BJ (cell line): ENCODE results near the gene VMAC. TPM values are rescaled to one million over a fixed set of nuclear protein-coding genes. Genes with fewer than 3 reads are reported as not detected.

Experiments
- CTCF ChIA-PET: fragments of 350-600 bp; formaldehyde crosslinking; extraction: SDS; loops from one replicate; lab custom pipeline; 2021; ENCODE audit warnings: antibody characterized with exemption, inconsistent platforms; lab: Yijun Ruan, JAX
- POLR2A ChIA-PET: fragments of 300-600 bp; sonication (Branson Sonifier 250); formaldehyde crosslinking; extraction: SDS; loops from one replicate; lab custom pipeline; 2021; ENCODE audit warnings: antibody characterized with exemption; lab: Charles Lee
- DNase-seq: peaks from one replicate; pipeline ENCODE4 v3.0.0-alpha.2; 2011; ENCODE audit warnings: low read depth
- H3K27me3 ChIP-seq: 2 replicates; pipeline ENCODE4 v1.6.0; 2011; ENCODE audit warnings: low read length; ENCODE audit not compliant: control insufficient read depth, insufficient read depth
- H3K36me3 ChIP-seq: 2 replicates; pipeline ENCODE4 v1.5.1; 2011; ENCODE audit warnings: low read length; ENCODE audit not compliant: control insufficient read depth, insufficient read depth
- H3K4me3 ChIP-seq: 2 replicates; pipeline ENCODE4 v1.5.1; 2011; ENCODE audit warnings: low read depth, mild to moderate bottlenecking, control low read depth, low read length
- polyA plus RNA-seq: library from polyadenylated mRNA; depleted of rRNA; stranded (reverse); fragments of >200 nt; gene quantifications from 2 replicates; pipeline ENCODE4 v1.2.3, GENCODE V29; 2011; rRNA removed
- TF ChIP-seq, protein P1 (sequence below): IDR thresholded peaks from 2 replicates; pipeline ENCODE4 v1.5.1; 2011; ENCODE audit warnings: low read depth, mild to moderate bottlenecking, control low read depth, inconsistent platforms, low read length, moderate library complexity; ENCODE audit not compliant: insufficient read depth

VMAC gene
- polyA plus RNA-seq, 1 experiment, result 4.2 TPM

GRCh38 chr19:5957170-5957569 lies 52.5 kb downstream of the VMAC start:
- Histone ChIP-seq H3K4me3 (no peak overlapping the region), H3K36me3 (peaks cover 3% of the 10 kb centered on the region; the same call in 1 of the 2 replicates), H3K27me3 (no peaks in the 10 kb centered on the region)
- TF ChIP-seq, protein P1, sequence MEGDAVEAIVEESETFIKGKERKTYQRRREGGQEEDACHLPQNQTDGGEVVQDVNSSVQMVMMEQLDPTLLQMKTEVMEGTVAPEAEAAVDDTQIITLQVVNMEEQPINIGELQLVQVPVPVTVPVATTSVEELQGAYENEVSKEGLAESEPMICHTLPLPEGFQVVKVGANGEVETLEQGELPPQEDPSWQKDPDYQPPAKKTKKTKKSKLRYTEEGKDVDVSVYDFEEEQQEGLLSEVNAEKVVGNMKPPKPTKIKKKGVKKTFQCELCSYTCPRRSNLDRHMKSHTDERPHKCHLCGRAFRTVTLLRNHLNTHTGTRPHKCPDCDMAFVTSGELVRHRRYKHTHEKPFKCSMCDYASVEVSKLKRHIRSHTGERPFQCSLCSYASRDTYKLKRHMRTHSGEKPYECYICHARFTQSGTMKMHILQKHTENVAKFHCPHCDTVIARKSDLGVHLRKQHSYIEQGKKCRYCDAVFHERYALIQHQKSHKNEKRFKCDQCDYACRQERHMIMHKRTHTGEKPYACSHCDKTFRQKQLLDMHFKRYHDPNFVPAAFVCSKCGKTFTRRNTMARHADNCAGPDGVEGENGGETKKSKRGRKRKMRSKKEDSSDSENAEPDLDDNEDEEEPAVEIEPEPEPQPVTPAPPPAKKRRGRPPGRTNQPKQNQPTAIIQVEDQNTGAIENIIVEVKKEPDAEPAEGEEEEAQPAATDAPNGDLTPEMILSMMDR, result no peak
- ChIA-PET CTCF (interaction anchor here (0.8 to 12.1 kb wide), 4 partner anchors 10 to 51 kb away, joined by 3 to 78 read pairs (median 3); no protein-coding TSS in a partner anchor), POLR2A (no interaction called here)
- no peak for DNase-seq

- DNase-seq, result no peak
- peaks cover 3% of the 10 kb centered on the region; the same call in 1 of the 2 replicates for H3K36me3 ChIP-seq
- TF ChIP-seq, protein P1, result no peak
- ChIA-PET POLR2A (no interaction called here), CTCF (interaction anchor here (0.8 to 12.1 kb wide), 4 partner anchors 9 to 52 kb away, joined by 3 to 78 read pairs (median 4); no protein-coding TSS in a partner anchor)
- H3K4me3 ChIP-seq, result no peak overlapping the region
- no peaks in the 10 kb centered on the region for H3K27me3 ChIP-seq
These were observed 53.6 kb downstream of the VMAC start for GRCh38 chr19:5958074-5958850.

GRCh38 chr19:5958851-5959122 lies 54.1 kb downstream of the VMAC start:
- no peaks in the 10 kb centered on the region for H3K27me3 ChIP-seq
- POLR2A ChIA-PET, result no interaction called here
- H3K4me3 ChIP-seq, result no peak overlapping the region
- TF ChIP-seq, protein P1, result no peak
- no peak for DNase-seq
- CTCF ChIA-PET, result interaction anchor here (1.8 to 12.1 kb wide), 2 partner anchors 8 to 14 kb away, joined by 4 to 78 read pairs; no protein-coding TSS in a partner anchor
- peaks cover 3% of the 10 kb centered on the region; the same call in 1 of the 2 replicates for H3K36me3 ChIP-seq

DNA sequence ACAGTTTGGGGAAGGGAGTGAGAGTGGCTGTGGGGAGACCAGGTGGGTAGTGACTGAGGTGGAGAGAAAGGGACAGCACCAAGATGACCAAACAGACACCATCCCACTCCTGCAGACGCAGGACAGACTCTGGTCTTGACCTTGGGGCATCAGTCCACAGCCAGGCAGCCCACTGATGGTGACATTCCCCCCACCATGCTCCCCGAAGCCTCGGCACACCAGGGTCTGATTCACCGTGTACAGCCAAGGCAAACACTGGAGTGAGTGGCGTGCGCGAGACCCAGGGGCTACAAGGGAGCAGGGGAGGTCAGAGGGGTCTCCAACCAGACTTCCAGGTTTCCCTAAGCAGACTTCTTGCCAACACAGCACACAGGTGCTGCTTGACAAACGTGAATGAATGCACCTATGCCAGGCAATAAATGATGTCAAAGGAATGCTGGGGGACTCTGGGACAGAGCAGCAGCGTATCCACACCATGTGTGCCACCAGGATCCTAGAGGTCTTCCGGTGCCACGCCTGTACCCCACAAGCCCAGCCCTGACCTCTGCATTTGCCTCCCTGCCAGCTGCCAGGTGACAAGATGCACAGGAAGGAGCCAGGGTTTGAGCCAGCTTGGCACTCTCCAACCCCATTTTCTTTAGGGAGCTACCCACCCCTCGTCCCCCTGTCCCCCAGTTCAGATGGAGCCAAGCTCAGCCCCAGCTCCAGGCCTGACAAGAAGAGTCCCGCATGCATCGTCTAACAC lies 54.8 kb downstream of the VMAC start:
- TF ChIP-seq, protein P1, result no peak
- peaks cover 3% of the 10 kb centered on the region; the same call in 1 of the 2 replicates for H3K36me3 ChIP-seq
- ChIA-PET POLR2A (no interaction called here), CTCF (interaction anchor here (0.7 to 12.1 kb wide), 5 partner anchors 8 to 63 kb away, joined by 3 to 78 read pairs (median 4); no protein-coding TSS in a partner anchor)
- no peak overlapping the region for H3K4me3 ChIP-seq
- no peak for DNase-seq
- no peaks in the 10 kb centered on the region for H3K27me3 ChIP-seq

Other genes starting within 250 kb of the VMAC start
- gene MICOS13, start 224.4 kb upstream of the VMAC start, polyA plus RNA-seq, result 65.2 and 67.8 TPM in 2 replicates
- 5.3 and 5.6 TPM in 2 replicates for gene HSD11B1L, start 223.8 kb upstream of the VMAC start, polyA plus RNA-seq
- gene RPL36, start 214.6 kb upstream of the VMAC start, polyA plus RNA-seq, result 824 and 912 TPM in 2 replicates
- 55.4 and 77.4 TPM in 2 replicates for gene LONP1, start 184.7 kb upstream of the VMAC start, polyA plus RNA-seq
- not detected in 2 replicates for gene CATSPERD, start 184.2 kb upstream of the VMAC start, polyA plus RNA-seq
- gene PRR22, start 120.1 kb upstream of the VMAC start, polyA plus RNA-seq, result 0.28 and 0.53 TPM in 2 replicates
- gene DUS3L, start 113.7 kb upstream of the VMAC start, polyA plus RNA-seq, result 9.9 and 13.7 TPM in 2 replicates
- 0.20 and 0.22 TPM in 2 replicates for gene NRTN, start 99.8 kb upstream of the VMAC start, polyA plus RNA-seq
- not detected in 2 replicates for gene FUT6, start 65.2 kb upstream of the VMAC start, polyA plus RNA-seq
- not detected in 2 replicates for gene FUT3, start 53.4 kb upstream of the VMAC start, polyA plus RNA-seq
- not detected in 2 replicates for gene FUT5, start 34.3 kb upstream of the VMAC start, polyA plus RNA-seq
- 242 and 351 TPM in 2 replicates for gene NDUFA11, start 1.1 kb upstream of the VMAC start, polyA plus RNA-seq
- gene CAPS, start 9.4 kb downstream of the VMAC start, polyA plus RNA-seq, result 4.3 and 5.6 TPM in 2 replicates
- gene RANBP3, start 73.3 kb downstream of the VMAC start, polyA plus RNA-seq, result 54.2 and 68.6 TPM in 2 replicates
- 4.9 and 5.7 TPM in 2 replicates for gene RFX2, start 205.6 kb downstream of the VMAC start, polyA plus RNA-seq
- gene ACSBG2, start 230.8 kb downstream of the VMAC start, polyA plus RNA-seq, result not detected in 2 replicates